B cell (primary cell): ENCODE measurements around the gene TCERG1L.

Experiments used
- EZH2 ChIP-seq: IDR thresholded peaks from 2 replicates; pipeline ENCODE4 v1.6.1; 2012; ENCODE audit warnings: borderline replicate concordance, low read depth, mild to moderate bottlenecking, moderate library complexity, low read length; ENCODE audit not compliant: insufficient read depth, poor library complexity, severe bottlenecking
- TF ChIP-seq, protein P1 (sequence below): fragments of 200-600 bp; IDR thresholded peaks from one replicate; pipeline ENCODE4 v1.8.0; 2022; ENCODE audit warnings: antibody characterized with exemption, mild to moderate bottlenecking

DNA sequence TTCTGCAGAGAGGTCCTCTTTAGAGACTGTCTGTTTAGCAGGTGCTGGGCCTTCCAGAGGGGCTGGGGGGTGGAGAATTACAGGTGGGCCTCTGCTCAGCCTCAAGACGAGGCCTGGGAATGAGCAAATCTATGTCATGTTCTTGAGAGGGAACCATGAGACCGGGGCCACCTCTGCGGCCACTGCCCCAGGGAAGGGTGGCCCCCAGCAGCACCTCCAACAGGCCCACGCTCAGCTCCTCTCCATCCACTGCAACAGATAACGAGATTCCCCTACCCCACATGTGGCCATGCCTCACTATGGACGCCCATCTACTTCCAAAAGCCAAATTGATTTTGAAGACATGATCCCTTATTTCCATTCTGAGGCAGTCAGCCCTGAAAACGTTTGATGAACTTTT, 176.9 kb downstream of the TCERG1L start:
- TF ChIP-seq, protein P1, sequence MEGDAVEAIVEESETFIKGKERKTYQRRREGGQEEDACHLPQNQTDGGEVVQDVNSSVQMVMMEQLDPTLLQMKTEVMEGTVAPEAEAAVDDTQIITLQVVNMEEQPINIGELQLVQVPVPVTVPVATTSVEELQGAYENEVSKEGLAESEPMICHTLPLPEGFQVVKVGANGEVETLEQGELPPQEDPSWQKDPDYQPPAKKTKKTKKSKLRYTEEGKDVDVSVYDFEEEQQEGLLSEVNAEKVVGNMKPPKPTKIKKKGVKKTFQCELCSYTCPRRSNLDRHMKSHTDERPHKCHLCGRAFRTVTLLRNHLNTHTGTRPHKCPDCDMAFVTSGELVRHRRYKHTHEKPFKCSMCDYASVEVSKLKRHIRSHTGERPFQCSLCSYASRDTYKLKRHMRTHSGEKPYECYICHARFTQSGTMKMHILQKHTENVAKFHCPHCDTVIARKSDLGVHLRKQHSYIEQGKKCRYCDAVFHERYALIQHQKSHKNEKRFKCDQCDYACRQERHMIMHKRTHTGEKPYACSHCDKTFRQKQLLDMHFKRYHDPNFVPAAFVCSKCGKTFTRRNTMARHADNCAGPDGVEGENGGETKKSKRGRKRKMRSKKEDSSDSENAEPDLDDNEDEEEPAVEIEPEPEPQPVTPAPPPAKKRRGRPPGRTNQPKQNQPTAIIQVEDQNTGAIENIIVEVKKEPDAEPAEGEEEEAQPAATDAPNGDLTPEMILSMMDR: no peak
- TF ChIP-seq EZH2: no peak
